CD4-positive, alpha-beta T cell (primary cell): ENCODE results near the gene ALDH18A1. TPM values are rescaled to one million over a fixed set of nuclear protein-coding genes. Genes with fewer than 3 reads are reported as not detected.

Experiments used
- ATAC-seq: fragments of 200-7000 bp; cut with Tn5 transposase; one replicate; pipeline ENCODE4 v1.10.0; 2022; ENCODE audit warnings: mild to moderate bottlenecking; ENCODE audit not compliant: poor library complexity
- CTCF ChIA-PET: fragments of 350-600 bp; sonication (Branson Sonifier 250); formaldehyde crosslinking; loops from one replicate; lab custom pipeline; 2021; ENCODE audit warnings: antibody characterized with exemption, inconsistent platforms; lab: Charles Lee
- POLR2A ChIA-PET: fragments of 350-600 bp; sonication (Branson Sonifier 250); formaldehyde crosslinking; loops from one replicate; lab custom pipeline; 2021; ENCODE audit warnings: antibody characterized with exemption, inconsistent platforms; lab: Charles Lee
- DNase-seq, 14 experiments: peaks; one replicate each; pipeline ENCODE4 v3.0.0-alpha.2; 2013 to 2020; ENCODE audit warnings: mixed read lengths in 2 of 14
- H3K27ac ChIP-seq, 2 donors: one replicate each; pipeline versions ENCODE4 v1.5.1 to v1.7.0; 2013; ENCODE audit warnings: low read length in 2 of 2, low read depth in 1 of 2, mild to moderate bottlenecking in 1 of 2
- H3K27me3 ChIP-seq, 2 experiments: 1 replicate in 1 of 2; 2 replicates in 1 of 2; pipeline versions ENCODE4 v1.6.1 to v1.7.0; 2013; ENCODE audit warnings: low read length in 2 of 2, control low read depth in 1 of 2, mild to moderate bottlenecking in 1 of 2, moderate library complexity in 1 of 2; ENCODE audit not compliant: insufficient read depth in 2 of 2, control insufficient read depth in 1 of 2
- H3K36me3 ChIP-seq: one replicate; pipeline ENCODE4 v1.6.1; 2013; ENCODE audit warnings: low read length, control low read depth; ENCODE audit not compliant: insufficient read depth
- H3K4me1 ChIP-seq: one replicate; pipeline ENCODE4 v1.6.1; 2013; ENCODE audit warnings: low read length, control low read depth; ENCODE audit not compliant: insufficient read depth
- H3K4me3 ChIP-seq: one replicate; pipeline ENCODE4 v1.5.1; 2013; ENCODE audit warnings: mild to moderate bottlenecking, low read length, moderate library complexity
- H3K9me3 ChIP-seq, 2 experiments: 1 replicate in 1 of 2; 2 replicates in 1 of 2; pipeline versions ENCODE4 v1.6.1 to v1.7.0; 2013; ENCODE audit warnings: low read length in 2 of 2, mild to moderate bottlenecking in 2 of 2, control low read depth in 1 of 2, moderate library complexity in 1 of 2; ENCODE audit not compliant: control insufficient read depth in 1 of 2, insufficient read depth in 1 of 2
- H3K27ac Mint-ChIP-seq: one replicate; pipeline ENCODE4 v1.8.0; 2020; ENCODE audit warnings: mixed read lengths
- H3K27me3 Mint-ChIP-seq: one replicate; pipeline ENCODE4 v1.8.0; 2021; ENCODE audit warnings: mixed read lengths
- H3K36me3 Mint-ChIP-seq: one replicate; pipeline ENCODE4 v1.8.0; 2021; ENCODE audit warnings: low read depth, mixed read lengths
- H3K4me1 Mint-ChIP-seq: one replicate; pipeline ENCODE4 v1.8.0; 2021; ENCODE audit warnings: low read depth, mixed read lengths
- H3K4me3 Mint-ChIP-seq: one replicate; pipeline ENCODE4 v1.8.0; 2020; ENCODE audit warnings: mild to moderate bottlenecking, mixed read lengths
- H3K9me3 Mint-ChIP-seq: one replicate; pipeline ENCODE4 v1.8.0; 2020; ENCODE audit warnings: mixed read lengths
- intact Hi-C, 2 experiments: fragments of 100-400 bp; cut with DNase I in 1 of 2; cut with micrococcal nuclease in 1 of 2; formaldehyde crosslinking; loops; one replicate each; pipeline versions ENCODE4 v1.15.1 to v1.9.0; 2023 to 2025; cut with DNase I, micrococcal nuclease
- total RNA-seq, 174 experiments: library from RNA in 2 of 174; stranded (reverse) in 2 of 174; gene quantifications; one replicate each; pipeline ENCODE4 v1.2.3 and lab custom pipeline; 2021 to 2026
- TF ChIP-seq, protein P1 (sequence below): fragments of 200-600 bp; IDR thresholded peaks from one replicate; pipeline ENCODE4 v1.8.0; 2022; ENCODE audit warnings: antibody characterized with exemption, mild to moderate bottlenecking

ALDH18A1 gene
- total RNA-seq, 2 experiments from 2014 or later = 9.6 to 12.6 TPM

DNA sequence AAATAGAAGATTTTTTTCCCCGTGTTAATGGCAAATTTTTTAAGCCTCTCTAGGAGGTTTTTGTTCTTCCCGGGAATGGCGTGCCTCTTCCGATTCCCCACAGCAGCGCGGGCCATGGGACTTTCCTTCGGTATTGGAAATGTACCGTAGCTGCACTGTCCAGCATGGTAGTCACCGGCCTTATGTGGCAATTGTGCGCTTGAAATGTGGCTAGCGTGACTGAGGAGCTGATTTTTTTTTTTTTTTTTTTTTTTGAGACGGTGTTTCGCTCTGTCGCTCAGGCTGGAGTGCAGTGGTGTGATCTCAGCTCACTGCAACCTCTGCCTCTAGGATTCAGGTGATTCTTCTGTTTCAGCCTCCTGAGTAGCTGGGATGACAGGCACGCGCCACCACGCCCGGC is 38.2 kb upstream of the ALDH18A1 start:
- TF ChIP-seq, protein P1, sequence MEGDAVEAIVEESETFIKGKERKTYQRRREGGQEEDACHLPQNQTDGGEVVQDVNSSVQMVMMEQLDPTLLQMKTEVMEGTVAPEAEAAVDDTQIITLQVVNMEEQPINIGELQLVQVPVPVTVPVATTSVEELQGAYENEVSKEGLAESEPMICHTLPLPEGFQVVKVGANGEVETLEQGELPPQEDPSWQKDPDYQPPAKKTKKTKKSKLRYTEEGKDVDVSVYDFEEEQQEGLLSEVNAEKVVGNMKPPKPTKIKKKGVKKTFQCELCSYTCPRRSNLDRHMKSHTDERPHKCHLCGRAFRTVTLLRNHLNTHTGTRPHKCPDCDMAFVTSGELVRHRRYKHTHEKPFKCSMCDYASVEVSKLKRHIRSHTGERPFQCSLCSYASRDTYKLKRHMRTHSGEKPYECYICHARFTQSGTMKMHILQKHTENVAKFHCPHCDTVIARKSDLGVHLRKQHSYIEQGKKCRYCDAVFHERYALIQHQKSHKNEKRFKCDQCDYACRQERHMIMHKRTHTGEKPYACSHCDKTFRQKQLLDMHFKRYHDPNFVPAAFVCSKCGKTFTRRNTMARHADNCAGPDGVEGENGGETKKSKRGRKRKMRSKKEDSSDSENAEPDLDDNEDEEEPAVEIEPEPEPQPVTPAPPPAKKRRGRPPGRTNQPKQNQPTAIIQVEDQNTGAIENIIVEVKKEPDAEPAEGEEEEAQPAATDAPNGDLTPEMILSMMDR = no peak
- peaks cover 14% of the 10 kb centered on the region for H3K27me3 Mint-ChIP-seq
- peak overlapping the region; percentile 26 for H3K4me3 Mint-ChIP-seq
- no peaks in the 10 kb centered on the region for H3K9me3 Mint-ChIP-seq
- H3K4me3 ChIP-seq = no peak overlapping the region
- intact Hi-C loops = loop anchor here (1.0 to 10.0 kb wide), 11 partner anchors 37 to 1950 kb away; partner anchors contain the start of genes ZNF518A (in 2 of the 2), ALDH18A1 (in 1 of the 2), CC2D2B (in 1 of the 2) and CCNJ (in 1 of the 2)
- H3K4me1 Mint-ChIP-seq = peaks cover 44% of the 10 kb centered on the region
- peak in 2 of 14 experiments; percentile 12 to 39 for DNase-seq
- H3K36me3 Mint-ChIP-seq = peaks cover 41% of the 10 kb centered on the region
- H3K27me3 ChIP-seq = no peaks in the 10 kb centered on the region
- H3K36me3 ChIP-seq = peaks cover 17% of the 10 kb centered on the region
- ChIA-PET POLR2A (interaction anchor here (0.9 to 2.3 kb wide), 5 partner anchors 10 to 436 kb away, joined by 3 to 19 read pairs (median 7); partner anchors contain the start of gene ZNF518A), CTCF (interaction anchor here (0.6 to 3.5 kb wide), 12 partner anchors 10 to 395 kb away, joined by 3 to 32 read pairs (median 8); partner anchors contain the start of gene ALDH18A1)
- no peak for ATAC-seq
- H3K27ac Mint-ChIP-seq = no peak overlapping the region
- H3K27ac ChIP-seq = peak overlapping the region in 1 of 2 donors; percentile 33
- peaks cover 19% of the 10 kb centered on the region for H3K4me1 ChIP-seq
- no peaks in the 10 kb centered on the region for H3K9me3 ChIP-seq

DNA sequence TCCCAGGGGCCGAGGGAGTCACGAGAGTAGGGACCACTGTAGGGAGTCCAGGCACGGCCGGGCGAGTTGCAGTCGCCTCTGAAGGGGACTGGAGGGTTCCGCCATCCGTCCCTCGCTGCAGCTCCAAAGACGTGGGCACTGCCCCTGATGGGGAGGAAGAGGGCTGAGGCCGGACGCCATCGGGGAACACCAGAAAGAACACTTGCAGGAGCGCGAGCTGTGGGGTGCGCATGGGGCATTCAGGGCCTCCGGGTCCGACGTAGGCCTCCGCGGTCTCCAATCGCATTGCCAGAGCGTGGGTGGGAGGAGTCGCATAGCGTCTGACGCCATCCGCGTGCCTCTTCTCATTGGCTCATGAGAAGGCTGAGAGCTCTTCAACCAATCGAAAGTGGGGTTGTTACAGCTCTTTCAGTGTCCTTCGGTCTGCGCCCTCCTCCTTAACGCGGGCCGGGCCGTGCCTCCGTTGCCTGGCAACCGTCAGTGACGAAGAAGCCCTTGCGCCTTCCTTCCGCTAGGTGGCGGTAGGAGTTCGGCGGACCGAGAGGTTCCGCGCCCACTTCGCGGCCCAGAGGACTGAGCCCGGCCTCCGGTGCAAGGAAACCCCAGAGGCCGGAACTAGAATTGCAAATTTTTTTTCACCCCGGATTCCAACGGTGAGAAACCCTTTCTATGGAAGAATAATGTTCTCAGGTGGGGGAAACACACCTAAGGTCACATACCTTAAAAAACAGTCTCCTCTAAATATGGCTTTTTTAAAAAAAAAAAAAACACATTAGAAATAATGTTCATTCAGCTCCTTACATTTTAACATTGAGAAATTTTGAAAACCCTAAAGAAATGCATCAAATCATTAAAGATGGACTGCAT is 37.4 kb upstream of the ALDH18A1 start, which contains the start of gene TCTN3:
TCTN3 (minus strand) TSS at position 260 of the 867 bp plus-strand sequence; CDS start at position 232, 28 bp downstream.
- Histone ChIP-seq H3K27ac (peak within 1 kb of the TSS; percentile 60 to 77), H3K4me3 (peak within 1 kb of the TSS; percentile 68), H3K4me1 (peaks cover 19% of the 10 kb centered on the region), H3K27me3 (no peaks in the 10 kb centered on the region), H3K36me3 (peaks cover 17% of the 10 kb centered on the region), H3K9me3 (no peaks in the 10 kb centered on the region)
- ATAC-seq (peak; percentile 95), DNase-seq (peak; percentile 89 to 100 (median 94))
- CTCF ChIA-PET = interaction anchor here (0.6 to 3.5 kb wide), 30 partner anchors 10 to 1503 kb away, joined by 3 to 32 read pairs (median 4); partner anchors contain the start of genes ALDH18A1, CC2D2B and ZNF518A
- H3K27me3 Mint-ChIP-seq = peaks cover 6% of the 10 kb centered on the region
- no peaks in the 10 kb centered on the region for H3K9me3 Mint-ChIP-seq
- peaks cover 49% of the 10 kb centered on the region for H3K36me3 Mint-ChIP-seq
- POLR2A ChIA-PET = interaction anchor here (0.6 to 2.3 kb wide), 22 partner anchors 9 to 894 kb away, joined by 3 to 19 read pairs (median 4); partner anchors contain the start of genes ALDH18A1, CC2D2B and ZNF518A
- TF ChIP-seq, protein P1 = peak; percentile 99
- intact Hi-C loops = loop anchor here (1.0 to 10.0 kb wide), 13 partner anchors 37 to 1951 kb away; partner anchors contain the start of genes ALDH18A1 (in 2 of the 2), ZNF518A (in 2 of the 2), CC2D2B (in 1 of the 2) and CCNJ (in 1 of the 2)
- peak within 1 kb of the TSS; percentile 98 for H3K4me3 Mint-ChIP-seq
- H3K27ac Mint-ChIP-seq = peak within 1 kb of the TSS; percentile 94
- peaks cover 44% of the 10 kb centered on the region for H3K4me1 Mint-ChIP-seq
